KMS-11 (cell line): ENCODE results near the gene KRT25.

ENCODE experiments used
- H2AFZ ChIP-seq: fragments of 200-600 bp; sonication (generic); 2 replicates; pipeline ENCODE4 v1.6.1; 2016; ENCODE audit warnings: antibody characterized with exemption, mixed run types, low read depth
- H3K27ac ChIP-seq: fragments of 200-600 bp; sonication (generic); 2 replicates; pipeline ENCODE4 v1.6.1; 2016; ENCODE audit warnings: mild to moderate bottlenecking, mixed run types
- H3K27me3 ChIP-seq: fragments of 200-600 bp; sonication (generic); 2 replicates; pipeline ENCODE4 v1.6.1; 2017; ENCODE audit warnings: mild to moderate bottlenecking, low read depth, mixed run types, moderate library complexity; ENCODE audit not compliant: insufficient read depth
- H3K36me3 ChIP-seq: fragments of 200-600 bp; sonication (generic); 2 replicates; pipeline ENCODE4 v1.6.1; 2017; ENCODE audit warnings: mild to moderate bottlenecking, mixed run types; ENCODE audit not compliant: insufficient read depth
- H3K4me1 ChIP-seq: fragments of 200-600 bp; sonication (generic); 2 replicates; pipeline ENCODE4 v1.6.1; 2016; ENCODE audit warnings: mild to moderate bottlenecking, low read depth, mixed run types; ENCODE audit not compliant: poor library complexity, severe bottlenecking
- H3K4me2 ChIP-seq: fragments of 200-600 bp; sonication (generic); 2 replicates; pipeline ENCODE4 v1.7.0; 2016; ENCODE audit warnings: mild to moderate bottlenecking, mixed run types
- H3K4me3 ChIP-seq: fragments of 200-600 bp; sonication (generic); IDR thresholded peaks from 2 replicates; pipeline ENCODE4 v1.6.1; 2017; ENCODE audit warnings: low read depth, low read length, mixed read lengths; ENCODE audit not compliant: insufficient read depth
- H3K79me2 ChIP-seq: fragments of 200-600 bp; sonication (generic); 2 replicates; pipeline ENCODE4 v1.6.1; 2016; ENCODE audit warnings: low read depth, mixed run types; ENCODE audit not compliant: insufficient read depth
- H3K9ac ChIP-seq: fragments of 200-600 bp; sonication (generic); 2 replicates; pipeline ENCODE4 v1.6.1; 2016; ENCODE audit warnings: mild to moderate bottlenecking, mixed run types
- H4K20me1 ChIP-seq: fragments of 200-600 bp; sonication (generic); 2 replicates; pipeline ENCODE4 v1.6.1; 2016; ENCODE audit warnings: mild to moderate bottlenecking, mixed run types; ENCODE audit not compliant: insufficient read depth
- TF ChIP-seq, protein P1 (sequence below): fragments of 200-600 bp; sonication (generic); conservative IDR thresholded peaks from 2 replicates; pipeline ENCODE4 v1.6.1; 2017; ENCODE audit warnings: low read depth, mild to moderate bottlenecking, antibody characterized with exemption, low read length, moderate library complexity, mixed read lengths

Gene KRT25

DNA sequence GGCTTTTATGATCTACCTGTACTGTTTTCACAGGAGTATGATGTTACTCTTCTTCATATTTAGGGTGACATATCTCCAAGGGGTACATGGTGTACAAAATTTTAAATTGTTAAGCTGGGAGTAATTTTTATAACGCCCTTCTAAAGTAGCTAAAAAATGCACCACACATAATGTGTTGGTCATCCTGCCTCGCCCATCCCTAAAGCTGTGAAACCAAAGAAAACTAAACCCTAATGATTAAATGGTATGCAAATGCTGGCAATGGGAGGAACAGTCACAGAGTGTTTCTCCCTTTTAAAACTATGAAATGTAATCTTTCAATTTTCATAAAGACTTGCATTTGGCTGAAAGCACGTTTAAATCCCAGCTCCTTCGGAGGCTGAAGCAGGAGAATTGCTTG lies 49.5 kb downstream of the KRT25 start:
- H3K4me2 ChIP-seq = no peak overlapping the region
- no peaks in the 10 kb centered on the region for H3K79me2 ChIP-seq
- no peaks in the 10 kb centered on the region for H3K36me3 ChIP-seq
- H3K27me3 ChIP-seq = no peaks in the 10 kb centered on the region
- H2AFZ ChIP-seq = no peak overlapping the region
- no peak overlapping the region for H3K9ac ChIP-seq
- H3K27ac ChIP-seq = no peak overlapping the region
- H3K4me1 ChIP-seq = no peaks in the 10 kb centered on the region
- TF ChIP-seq, protein P1, sequence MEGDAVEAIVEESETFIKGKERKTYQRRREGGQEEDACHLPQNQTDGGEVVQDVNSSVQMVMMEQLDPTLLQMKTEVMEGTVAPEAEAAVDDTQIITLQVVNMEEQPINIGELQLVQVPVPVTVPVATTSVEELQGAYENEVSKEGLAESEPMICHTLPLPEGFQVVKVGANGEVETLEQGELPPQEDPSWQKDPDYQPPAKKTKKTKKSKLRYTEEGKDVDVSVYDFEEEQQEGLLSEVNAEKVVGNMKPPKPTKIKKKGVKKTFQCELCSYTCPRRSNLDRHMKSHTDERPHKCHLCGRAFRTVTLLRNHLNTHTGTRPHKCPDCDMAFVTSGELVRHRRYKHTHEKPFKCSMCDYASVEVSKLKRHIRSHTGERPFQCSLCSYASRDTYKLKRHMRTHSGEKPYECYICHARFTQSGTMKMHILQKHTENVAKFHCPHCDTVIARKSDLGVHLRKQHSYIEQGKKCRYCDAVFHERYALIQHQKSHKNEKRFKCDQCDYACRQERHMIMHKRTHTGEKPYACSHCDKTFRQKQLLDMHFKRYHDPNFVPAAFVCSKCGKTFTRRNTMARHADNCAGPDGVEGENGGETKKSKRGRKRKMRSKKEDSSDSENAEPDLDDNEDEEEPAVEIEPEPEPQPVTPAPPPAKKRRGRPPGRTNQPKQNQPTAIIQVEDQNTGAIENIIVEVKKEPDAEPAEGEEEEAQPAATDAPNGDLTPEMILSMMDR = no peak
- H3K4me3 ChIP-seq = no peak overlapping the region
- no peaks in the 10 kb centered on the region for H4K20me1 ChIP-seq

DNA sequence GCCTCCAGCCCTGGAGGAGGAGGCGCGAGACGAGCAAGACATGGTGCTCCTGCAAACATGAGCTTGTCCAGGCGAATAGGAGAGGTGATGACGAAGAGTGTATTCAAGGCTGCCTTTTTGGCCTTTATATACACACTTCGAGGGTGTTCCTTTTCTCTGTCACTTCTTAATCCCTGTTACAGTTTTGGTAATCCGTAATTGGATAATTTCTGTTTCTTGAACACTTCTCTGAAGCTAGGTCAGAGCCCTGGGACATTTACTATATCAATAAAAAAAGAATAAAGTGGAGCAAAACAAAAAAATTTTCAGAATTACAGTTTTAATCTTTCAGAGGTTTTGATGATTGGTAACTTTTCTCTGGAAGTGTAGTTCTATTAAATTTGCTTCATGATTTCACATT lies 51.5 kb downstream of the KRT25 start, which contains the start of gene KRT24:
Gene KRT24, minus strand, starts transcription at position 101 of the 400 bp plus-strand sequence. Its CDS starts 59 bp downstream, at position 42.
- Histone ChIP-seq H4K20me1 (no peaks in the 10 kb centered on the region), H3K79me2 (no peaks in the 10 kb centered on the region), H3K9ac (no peak within 1 kb of the TSS), H2AFZ (no peak within 1 kb of the TSS), H3K4me3 (no peak within 1 kb of the TSS), H3K36me3 (no peaks in the 10 kb centered on the region), H3K4me2 (no peak within 1 kb of the TSS), H3K27me3 (no peaks in the 10 kb centered on the region), H3K4me1 (no peaks in the 10 kb centered on the region), H3K27ac (no peak within 1 kb of the TSS)
- TF ChIP-seq, protein P1 = no peak

DNA sequence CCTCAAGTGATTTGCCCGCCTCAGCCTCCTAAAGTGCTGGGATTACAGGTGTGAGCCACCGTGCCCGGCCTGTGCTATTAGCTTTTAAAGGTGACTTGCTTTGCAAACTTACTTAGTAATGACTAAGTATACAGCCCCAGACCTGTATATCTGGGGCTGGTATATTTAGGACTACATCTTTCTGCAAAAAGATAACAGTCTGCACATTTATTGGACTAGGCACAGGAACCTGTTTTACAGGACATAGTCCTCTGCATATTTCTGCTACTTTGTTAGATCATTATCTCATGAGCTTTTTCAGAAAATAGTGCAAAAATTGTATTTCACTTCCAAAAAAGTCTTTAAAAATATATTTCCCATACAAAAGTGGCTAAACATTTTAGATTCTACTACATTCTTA lies 52.9 kb downstream of the KRT25 start:
- TF ChIP-seq, protein P1 = no peak
- Histone ChIP-seq H3K36me3 (no peaks in the 10 kb centered on the region), H3K27me3 (no peaks in the 10 kb centered on the region), H3K4me3 (no peak overlapping the region), H3K27ac (no peak overlapping the region), H4K20me1 (no peaks in the 10 kb centered on the region), H3K9ac (no peak overlapping the region), H2AFZ (no peak overlapping the region), H3K4me2 (no peak overlapping the region), H3K4me1 (no peaks in the 10 kb centered on the region), H3K79me2 (no peaks in the 10 kb centered on the region)

DNA sequence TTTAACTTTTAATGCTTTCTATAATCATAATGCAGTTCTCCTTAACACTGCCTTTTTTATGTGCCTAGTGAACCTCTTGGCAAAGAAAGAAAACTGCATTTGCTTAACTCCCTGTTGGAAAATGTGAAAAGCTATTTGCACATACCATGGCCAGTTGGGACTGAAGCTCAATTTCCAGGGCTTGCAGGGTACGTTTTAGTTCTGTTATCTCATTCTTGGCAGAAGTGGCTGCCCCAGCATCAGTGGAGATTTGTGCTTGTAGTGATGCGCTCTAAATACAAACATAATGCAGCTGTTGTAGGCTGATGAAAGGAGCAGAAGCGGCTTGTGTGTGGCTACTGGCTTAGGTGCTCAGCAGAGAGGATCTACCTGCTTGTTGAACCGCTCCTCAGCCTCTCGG lies 55.3 kb downstream of the KRT25 start:
- TF ChIP-seq, protein P1 = no peak
- H3K27ac ChIP-seq = no peak overlapping the region
- no peaks in the 10 kb centered on the region for H3K4me1 ChIP-seq
- no peak overlapping the region for H3K4me2 ChIP-seq
- H3K4me3 ChIP-seq = no peak overlapping the region
- H4K20me1 ChIP-seq = no peaks in the 10 kb centered on the region
- no peaks in the 10 kb centered on the region for H3K79me2 ChIP-seq
- no peaks in the 10 kb centered on the region for H3K36me3 ChIP-seq
- H3K27me3 ChIP-seq = no peaks in the 10 kb centered on the region
- H3K9ac ChIP-seq = no peak overlapping the region
- no peak overlapping the region for H2AFZ ChIP-seq
